Bone marrow (tissue), 2 donors: ENCODE data around the gene FOXD2.
"Not testable (repeated sequence)": the region's sequence is repeated elsewhere in the genome, so short reads cannot be mapped to it uniquely, and the experiment has no call there.

Source experiments
- DNase-seq, 2 donors: peaks; one replicate each; lab custom pipeline; 2025; lab: John Stamatoyannopoulos, UW

Gene FOXD2

DNA sequence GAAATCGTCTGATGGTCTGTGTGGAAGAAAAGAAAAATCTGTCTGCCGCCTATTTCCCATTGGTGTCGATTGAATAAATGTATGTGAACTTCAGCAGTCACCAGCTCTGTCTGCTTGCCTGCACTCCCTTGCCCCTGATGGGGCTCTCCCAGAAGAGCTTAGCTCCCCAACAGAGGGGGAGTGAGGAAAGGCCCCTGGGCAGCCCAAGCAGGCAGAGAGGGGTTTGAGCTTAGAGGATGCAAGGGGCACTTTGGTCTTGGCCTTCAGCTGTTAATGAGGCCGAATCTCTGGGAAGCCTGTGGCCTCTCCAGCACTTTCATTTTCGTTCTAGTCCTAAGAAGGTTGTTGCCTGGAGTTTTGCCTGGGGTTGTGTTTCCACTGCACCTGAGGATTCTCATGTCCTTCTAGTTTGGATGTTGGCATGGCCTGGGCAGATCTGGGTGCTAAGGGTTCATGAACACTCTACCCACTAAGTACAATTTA lies 2.8 kb downstream of the FOXD2 start:
- DNase-seq: no peak

DNA sequence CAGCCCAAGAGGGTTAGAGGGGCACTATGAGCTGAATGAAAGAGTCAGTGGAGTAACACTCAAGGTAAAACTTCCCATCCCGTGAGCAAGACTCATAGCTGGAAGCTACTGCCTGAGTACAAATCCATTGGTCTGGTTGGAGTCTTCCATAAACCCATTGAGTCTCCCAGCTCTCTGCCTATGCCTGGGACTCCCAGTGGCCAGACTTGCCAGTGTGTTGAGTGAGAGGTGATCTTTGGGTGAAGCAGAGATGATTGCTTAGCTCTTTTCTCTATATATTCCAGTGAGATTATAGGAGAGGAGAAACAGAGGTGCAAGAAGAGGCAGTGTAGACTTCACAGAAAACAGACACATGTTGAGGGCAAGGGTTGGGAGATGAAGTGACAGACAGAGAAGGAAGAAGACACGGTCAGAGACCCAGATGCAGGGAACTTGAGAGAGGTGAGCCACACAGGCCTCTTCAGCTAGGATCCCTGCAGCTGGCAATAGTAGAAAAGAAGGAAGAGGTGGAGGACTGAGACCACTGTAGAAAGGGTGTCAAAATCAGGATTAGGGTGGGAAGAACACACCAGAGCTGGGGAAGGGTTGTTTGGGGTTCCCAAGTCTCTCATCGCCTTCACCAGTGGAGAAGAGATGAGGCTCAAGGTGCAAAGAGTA lies 3.7 kb downstream of the FOXD2 start:
- no peak for DNase-seq

DNA sequence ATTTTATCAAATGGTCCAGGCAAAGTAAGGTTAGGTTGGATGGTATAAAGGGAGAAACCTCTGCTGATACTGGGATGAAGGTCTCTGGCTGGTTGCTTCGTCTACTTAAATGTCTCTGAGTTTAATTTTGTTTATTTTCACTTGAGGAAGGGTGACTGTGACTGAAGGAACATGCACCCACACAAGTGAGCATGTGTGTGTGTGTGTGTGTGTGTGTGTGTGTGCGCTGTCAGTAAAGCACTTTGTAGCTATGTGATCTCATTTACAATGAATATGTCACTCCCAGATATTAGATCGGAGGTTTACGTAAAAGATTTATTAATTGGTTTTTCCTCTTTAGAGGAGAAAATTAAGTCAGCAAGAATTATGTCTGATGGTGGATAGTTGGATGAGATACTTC lies 4.4 kb downstream of the FOXD2 start:
- DNase-seq: no peak

DNA sequence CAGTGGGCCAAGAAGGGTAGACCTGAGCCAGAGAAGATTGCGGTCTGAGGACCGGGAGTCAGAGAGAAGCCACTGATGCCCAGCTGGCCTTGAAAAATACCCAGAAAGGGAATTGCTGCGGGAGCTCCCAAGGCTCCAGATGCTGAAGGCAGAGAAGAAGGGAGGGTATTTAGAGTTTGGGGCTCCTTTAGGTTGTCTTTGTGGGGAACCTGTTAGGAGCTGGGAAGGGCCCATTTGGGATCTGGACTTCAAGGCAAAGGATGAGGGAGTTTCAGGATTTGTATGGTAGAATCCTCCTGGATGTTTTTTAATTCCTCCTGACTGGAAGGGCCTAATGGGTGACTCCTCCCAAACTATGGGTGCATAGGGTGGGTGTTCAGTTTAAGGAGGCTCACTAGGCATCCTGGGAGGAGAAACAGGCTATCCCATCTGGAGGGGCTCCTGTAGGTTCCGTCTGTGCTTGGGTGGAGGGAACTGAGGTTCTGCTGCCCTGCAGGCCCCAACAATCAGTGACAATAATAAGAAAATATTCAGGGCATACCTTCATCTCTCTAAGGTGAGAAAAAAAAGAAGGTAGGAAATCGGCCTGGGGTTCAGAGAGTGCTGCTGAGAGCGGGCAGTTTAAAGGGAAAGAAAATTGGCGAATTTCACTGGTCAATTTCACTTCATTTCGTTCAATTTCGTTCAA lies 5.1 kb downstream of the FOXD2 start:
- DNase-seq: no peak

DNA sequence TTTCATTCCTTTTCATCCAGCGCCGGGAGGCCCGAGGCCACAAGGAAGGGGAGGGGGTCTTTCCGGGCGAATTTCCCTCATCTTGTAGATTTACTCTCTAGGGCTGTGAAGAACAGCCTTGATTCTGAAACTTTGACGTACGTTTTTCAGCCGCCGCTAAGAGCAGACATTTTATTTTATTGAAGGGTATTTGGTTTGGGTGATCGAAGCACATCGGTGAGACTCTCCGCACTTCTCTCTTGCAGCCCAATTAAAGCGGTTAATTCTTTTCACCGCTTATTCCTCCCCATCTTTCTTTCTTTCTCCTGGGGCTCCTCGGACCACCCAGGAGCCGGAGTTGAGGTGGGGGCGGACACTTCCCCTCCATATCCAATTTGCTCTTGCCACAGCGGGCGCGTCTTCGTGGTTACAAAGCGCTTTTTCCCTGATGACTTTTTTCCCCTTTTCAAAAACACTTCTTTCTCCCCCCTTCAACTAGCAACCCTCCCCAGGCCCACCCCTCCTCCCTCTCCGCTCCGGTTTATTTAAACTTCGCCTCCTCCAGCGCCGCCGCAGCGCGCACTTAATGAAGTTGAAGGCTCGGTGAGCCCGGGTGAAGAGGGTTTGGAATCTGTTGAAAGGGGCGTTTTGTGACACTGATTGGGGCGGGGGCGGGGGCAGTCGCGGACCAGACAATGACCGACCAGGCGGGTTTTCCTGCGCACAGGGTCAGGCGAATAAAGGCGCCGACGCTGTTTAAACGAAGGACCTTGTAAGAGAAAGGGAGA lies 5.9 kb downstream of the FOXD2 start:
- DNase-seq: no peak

DNA sequence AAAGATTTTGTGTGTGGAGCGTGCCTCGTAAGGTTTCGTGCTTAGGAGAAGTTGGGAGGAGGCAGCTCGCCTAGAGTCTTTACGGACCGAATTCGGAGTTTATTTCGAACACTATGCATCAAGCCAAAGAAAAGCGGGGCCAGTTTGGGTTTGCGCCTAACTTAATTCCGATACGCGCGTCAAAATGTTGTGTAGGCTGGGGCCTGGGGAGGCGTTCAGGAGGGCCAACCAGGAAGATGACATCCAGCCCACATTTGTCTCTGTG lies 6.4 kb downstream of the FOXD2 start:
- no peak for DNase-seq

DNA sequence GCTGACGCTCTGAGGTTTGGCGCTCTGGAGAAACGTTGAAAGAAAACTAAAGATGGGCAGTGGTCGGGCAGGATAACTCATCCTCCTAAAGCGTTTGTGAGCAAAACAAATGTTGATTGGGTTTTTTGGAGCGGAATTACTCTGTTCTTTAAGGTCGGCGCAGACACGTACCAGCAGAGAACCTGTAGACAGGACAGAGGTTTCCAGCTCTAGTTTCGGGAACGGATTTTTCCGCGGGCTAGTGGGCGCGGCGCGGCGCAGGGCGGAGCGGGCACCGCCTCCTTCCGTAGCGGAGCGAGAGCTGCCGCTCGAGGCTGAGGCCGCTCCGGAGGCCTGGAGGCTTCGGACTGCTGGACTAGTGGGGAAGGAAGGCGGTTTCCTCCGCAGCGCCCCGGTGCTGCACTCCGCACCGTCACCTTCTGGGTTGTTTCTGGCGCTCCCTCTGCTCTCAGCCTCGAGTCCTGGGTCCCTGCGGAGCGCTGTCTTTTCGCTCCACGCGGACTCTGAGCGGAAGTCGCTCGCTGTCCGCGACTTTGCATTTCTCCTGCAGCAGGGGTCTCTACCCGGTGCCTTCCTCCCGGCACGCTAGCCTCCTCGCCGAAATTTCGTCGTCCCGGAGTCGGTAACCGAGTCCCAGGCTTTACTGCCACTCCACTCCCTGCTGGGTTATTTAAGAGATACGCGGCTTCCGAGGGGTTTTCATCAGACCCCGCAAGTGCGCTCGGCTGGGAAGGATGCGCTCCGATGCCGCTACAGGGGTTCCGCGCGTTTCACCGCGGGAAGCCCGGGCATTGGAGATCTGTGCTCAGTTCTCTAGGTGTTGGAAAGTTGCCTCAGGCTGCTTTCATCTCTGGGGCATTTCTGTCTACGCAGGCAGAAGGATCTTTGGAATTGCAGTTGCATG lies 7.0 kb downstream of the FOXD2 start:
- peak in 1 of 2 donors; percentile 59 for DNase-seq

DNA sequence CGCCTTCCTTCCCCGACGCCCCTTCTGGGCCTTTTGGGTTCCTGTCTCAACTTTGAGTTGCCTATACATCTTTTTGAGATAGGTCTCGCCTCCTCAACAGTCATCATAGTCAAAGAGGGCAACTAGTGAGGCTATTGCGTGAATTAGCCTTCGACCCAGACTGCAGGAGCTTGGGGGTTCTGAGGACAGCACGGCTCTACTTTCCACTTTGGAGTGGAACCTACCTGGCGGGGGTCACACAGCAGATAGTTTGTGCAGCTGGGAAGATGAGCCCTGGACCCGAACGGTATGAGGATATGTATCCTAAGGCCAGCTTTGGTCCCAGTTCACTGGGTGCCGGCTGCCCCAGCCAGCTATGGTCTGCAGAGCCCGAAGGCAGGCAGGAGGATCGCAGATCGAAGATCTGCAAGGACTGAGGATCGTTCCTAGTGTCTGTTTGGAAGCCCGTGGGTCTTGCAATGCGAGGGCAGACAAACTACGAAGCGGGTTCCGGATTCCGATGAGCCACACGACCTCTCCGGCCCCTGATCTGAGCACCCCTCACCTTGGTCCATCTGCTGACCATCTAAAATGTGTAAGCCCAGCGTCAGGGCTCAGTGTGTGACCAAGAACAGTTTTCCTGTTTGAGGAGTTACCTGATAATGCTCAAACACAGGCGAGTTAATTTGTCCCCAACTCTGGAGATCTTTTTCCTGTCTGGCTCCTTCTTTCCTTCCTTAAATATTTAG lies 8.1 kb downstream of the FOXD2 start:
- DNase-seq: no peak

DNA sequence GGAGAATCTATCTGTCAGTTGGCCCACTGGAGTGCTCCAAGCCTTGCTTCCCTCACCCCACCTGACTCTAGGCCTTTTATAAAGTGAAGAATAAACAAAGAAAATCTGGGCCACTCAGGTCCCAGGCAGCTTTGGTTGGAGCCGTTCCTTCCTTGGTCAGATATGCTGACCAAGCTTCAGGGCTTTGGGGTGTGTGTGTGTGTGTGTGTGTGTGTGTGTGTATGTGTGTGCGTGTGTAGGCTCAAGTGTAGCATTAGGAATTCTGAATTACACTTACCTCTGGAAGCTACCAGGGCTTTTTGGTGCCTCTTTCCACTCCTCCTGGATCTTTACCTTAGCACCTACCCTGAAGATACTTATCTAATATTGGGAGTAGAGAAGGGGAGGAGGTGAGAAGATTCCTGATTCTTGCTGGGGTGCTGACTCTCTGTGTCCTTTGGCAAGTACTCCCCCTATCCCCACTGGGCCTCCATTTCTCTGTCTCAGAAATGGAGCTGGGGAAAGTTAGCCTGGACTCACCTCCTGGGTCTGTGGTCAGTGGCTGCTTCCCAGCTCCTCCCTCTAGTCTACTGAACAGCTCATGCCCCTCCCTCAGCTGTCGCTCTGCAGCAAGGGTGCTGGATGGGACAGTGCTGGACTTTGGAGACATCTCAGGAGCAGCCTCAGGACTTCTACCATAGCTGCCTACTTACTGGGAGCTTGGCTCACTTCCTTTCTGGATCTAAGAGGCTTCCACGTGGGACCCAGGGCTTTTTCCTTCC lies 10.8 kb downstream of the FOXD2 start:
- DNase-seq: no peak

DNA sequence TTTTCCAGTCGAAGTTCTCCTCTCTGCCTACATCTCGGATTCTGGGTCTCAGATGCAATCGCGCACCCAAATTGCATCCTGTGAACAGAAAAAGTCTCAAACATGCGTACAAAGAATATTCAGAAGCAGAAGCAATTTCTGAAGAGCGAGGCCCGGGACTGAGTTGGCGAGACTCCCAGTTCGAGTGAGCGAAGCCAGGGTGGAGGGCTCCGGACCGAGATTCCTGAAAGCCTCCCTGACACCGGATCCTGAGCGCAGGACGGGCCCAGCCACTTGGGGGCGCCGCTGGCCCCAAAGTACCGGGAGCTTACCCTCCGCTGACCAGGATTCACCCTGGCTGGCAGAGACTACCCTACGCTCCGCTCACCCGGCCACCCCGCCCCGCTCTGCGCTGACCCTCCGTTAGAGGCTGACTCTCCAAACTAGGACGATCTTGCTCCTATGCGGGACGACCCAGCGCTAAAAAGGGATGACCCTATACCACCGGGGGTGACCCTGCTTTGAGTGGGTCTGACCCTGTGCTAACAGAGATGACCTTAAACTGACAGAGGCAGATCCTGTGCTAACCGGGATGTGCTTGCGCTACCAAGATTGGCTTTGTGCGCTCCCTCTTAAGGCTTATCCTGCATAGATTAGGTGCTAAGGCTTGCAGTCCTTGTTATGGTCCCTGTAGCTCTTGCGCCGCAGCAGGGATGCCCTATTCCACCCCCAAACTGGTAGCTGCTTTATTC lies 12.1 kb downstream of the FOXD2 start:
- DNase-seq: no peak

DNA sequence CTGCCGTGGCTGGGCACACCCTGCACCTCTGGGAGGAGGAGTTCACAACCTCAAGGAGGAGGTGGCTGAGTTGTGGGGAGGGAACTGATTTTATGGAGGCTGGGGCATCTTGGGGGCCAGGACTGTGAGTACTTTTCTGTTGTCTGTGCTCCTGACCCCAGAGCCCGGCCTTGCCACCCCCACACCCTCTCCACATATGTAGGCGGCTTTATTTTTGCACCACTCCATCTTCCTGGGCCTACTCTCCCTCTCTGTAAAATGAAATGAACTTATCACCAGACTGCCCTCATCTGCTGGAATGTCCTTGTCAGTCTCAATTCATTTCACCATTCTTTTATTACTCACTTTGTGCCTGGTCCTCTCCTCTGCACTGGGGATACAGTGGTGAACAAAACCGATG lies 12.8 kb downstream of the FOXD2 start:
- DNase-seq: no peak

DNA sequence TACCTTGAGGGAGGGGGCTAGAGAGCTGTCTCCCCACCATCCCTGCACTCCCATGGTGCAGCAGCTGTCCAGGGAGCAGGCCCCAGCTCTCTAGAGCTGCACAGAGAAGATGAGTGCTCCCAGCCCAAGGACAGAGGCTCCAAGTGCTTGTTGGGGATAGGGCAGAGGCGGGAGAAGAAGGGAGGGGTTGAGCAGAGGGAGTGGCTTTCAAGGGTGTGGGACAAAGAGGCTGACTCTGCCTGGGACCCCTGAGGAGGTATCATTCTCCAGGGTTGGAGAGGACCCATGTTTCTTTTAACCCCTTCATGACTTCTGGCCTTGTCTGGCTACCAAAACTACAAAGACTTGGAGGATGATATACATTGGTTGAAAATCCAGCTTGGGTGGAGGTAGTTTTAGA lies 14.6 kb downstream of the FOXD2 start:
- no peak for DNase-seq

DNA sequence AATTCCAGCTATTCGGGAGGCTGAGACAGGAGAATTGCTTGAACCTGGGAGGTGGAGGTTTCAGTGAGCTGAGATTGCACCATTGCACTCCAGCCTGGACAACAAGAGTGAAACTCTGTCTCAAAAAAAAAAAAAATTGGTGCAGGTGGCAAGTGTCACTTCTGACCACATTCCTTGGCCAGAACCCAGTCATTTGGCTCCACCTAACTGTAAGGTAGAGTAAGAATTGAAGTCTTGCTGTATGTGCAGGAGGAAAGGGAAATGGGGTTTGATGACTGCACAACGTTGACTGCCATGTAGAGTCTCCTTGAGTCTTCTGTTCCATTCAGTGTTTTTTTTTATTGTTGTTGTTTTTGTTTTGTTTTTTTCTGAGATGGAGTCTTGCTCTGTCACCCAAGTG lies 16.1 kb downstream of the FOXD2 start:
- DNase-seq: not testable (repeated sequence)

DNA sequence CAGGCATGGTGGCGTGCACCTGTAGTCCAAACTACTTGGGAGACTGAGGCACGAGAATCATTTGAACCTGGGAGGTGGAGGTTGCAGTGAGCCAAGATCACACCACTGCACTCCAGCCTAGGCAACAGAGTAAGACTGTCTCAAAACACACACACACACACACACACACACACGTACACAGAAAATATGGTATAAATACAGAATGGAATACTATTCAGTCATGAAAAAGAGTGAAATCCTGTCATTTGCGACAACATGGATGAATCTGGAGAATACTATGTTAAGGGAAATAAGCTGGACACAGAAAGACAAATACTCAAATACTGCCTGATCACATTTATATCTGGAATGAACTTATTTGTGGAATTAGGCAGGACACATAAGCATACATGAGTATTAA lies 18.4 kb downstream of the FOXD2 start:
- DNase-seq: no peak

DNA sequence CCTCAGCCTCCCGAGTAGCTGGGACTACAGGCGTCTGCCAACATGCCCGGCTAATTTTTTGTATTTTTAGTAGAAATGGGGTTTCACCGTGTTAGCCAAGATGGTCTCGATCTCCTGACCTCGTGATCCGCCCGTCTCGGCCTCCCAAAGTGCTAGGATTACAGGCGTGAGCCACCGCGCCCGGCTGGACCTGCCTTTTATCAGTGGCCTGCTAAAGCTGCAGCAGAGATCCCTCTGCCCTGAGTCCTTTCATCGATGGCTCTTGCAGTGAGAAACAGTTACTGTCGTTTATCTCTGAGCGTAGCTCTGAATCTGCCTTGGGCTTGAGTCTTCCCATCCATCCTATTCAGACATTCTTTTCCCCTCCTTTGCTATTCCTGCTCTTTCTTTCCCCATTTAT lies 19.7 kb downstream of the FOXD2 start:
- not testable (repeated sequence) for DNase-seq

DNA sequence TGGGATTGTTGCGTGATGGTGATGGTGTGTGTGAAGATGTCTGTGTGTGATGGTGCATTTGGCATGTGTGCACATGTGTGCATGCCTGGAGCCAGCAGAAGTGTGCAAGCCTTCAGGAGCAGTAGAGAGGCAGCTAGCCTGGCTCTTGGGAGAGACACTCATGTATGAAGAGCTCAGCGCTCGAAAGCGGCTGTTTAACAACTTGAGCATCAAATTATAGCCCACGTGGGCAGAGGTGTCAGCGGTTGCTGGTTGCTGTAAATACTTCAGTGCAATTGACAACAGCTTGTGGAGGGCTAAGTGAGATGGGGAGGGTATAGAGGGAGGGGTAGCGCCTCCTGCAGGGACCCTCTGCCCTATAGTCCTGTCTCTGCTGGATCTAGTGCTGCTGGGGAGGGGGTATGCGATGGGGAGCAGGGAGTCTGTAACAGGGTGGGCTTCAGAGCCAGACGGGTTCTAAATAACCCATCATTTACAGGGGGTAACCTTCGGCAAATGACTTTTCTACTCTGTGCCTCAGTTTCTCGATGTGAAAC lies 21.5 kb downstream of the FOXD2 start:
- no peak for DNase-seq

DNA sequence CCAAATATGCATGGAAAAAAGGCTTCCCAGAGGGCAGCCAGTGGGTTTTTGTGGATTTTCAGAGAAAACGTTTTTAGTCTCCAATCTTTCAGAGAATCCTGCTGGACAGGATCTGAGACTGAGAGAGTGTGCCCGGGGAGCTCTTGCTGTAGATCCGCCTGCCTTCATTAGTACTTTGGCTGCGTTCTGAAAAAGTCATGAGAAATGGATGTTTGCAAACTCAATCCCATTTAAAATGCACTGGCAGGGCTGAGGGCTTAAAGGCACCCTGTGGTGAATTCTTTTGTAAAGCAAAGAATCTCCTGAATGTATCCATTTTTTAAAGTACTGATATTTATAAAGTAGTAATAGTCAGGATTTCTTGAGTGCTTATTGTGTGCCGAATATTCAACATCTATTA lies 22.2 kb downstream of the FOXD2 start:
- DNase-seq: no peak

DNA sequence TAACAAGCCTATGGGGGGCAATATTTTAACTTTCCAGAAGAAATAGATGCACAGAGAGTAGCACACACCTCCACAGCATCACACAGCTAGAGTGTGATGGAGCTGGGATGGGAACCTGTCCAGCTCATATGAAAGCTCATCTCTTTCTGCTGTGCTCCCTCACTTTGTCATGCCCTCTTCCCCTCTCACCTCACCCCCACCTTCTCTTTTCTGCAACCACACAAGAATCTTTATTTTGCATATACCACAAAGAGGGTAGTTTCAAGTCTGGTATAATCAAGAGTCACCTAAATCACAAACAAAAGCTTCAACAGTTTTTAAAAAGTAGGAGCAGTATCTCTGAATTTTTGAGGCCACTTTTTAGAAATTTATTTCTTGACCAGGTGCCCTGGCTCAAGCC lies 22.6 kb downstream of the FOXD2 start:
- DNase-seq: no peak

DNA sequence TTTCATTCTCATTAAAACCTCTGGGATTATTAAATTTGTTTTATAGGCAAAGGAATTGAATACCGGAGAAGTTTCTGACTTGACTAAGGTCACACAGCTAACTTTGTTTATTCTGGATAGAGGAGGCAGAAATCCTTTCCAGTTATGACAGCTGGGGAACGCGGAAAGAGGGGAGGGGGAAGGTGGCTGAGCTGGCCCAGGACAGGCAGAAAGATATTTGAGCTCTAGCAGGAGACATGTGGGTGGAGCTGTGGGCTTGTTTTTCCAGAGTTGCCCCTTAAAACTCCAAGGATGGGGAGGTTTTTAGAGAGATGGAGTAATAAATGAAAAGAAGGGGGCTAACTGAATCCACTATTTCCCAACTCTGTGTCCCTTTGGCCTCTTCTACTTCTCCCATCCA lies 27.8 kb downstream of the FOXD2 start:
- no peak for DNase-seq
